ENCODE results near the gene RS1.

The RS1 gene

DNA sequence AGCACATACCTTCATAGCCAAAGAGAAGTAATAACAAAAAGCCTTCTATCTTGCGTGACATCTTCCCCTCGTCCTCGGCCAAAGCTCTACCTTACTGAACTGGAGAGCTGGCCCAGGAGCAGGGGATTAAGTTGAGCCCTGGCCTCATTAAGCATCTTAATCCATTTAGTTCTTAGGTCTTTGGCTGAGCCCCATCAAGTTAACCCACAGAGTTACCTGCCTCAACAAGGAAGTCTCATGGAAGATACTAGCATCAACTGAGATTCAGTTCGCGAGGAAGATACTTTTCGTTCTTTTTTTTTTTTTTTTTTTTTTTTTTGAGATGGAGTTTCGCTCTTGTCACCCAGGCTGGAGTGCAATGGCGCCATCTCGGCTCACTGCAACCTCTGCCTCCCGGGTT is at the start of gene RS1:
Gene RS1, minus strand, starts transcription at position 101 of the 400 bp plus-strand sequence. Its CDS starts 40 bp downstream, at position 61.
- ATAC-seq, result no peak

DNA sequence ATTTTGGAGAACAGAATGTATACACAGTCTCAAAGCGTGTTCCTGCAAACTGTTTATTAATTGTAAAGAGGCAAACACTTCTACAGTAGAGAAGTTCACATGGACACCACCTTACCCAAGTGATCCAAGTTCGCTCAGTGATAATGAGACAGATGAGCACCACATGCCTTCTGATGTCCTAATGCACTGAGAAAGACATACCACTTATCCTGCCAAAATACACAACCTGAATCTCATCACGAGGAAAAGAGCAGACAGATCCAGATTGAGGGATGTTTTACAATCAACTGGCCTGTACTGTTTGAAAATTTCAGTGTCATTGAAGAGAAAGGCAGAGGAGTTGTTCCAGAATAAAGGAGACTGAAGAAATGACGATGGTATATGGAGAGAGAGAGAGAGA is 47.9 kb upstream of the RS1 start:
- ATAC-seq, result no peak

DNA sequence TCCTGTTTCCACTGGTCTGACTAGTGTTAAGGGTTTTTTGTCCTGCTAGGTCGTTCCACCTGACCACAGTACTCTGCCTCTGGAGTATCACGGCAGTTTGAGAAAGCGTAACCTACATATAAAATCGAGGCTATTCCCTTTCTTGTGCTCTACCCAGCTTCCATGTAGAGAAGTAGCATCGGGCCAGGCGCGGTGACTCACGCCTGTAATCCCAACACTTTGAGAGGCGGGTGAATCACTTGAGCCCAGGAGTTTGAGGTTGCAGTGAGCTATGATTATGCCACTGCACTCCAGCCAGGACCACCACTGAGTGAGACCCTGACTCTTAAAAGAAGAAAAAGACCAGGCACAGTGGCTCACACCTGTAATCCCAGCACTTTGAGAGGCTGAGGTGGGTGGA is 43.0 kb upstream of the RS1 start:
- ATAC-seq, result no peak

DNA sequence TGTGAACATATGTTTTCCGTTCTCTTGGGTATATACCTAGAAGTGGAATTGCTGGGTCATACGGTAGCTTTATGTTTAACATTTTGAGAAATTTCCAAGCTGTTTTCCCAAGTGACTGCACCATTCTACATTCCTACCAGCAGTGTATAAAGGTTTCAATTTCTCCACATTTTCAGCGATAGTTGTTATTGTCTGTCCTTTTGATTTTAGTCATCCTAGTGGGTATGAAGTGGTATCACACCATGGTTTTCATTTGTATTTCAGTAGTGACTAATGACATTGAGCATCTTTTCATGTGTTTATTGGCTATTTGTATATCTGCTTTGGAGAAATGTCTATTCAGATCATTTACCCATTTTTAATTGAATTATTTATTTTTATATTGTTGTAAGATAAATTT is 37.9 kb upstream of the RS1 start:
- no peak for ATAC-seq

DNA sequence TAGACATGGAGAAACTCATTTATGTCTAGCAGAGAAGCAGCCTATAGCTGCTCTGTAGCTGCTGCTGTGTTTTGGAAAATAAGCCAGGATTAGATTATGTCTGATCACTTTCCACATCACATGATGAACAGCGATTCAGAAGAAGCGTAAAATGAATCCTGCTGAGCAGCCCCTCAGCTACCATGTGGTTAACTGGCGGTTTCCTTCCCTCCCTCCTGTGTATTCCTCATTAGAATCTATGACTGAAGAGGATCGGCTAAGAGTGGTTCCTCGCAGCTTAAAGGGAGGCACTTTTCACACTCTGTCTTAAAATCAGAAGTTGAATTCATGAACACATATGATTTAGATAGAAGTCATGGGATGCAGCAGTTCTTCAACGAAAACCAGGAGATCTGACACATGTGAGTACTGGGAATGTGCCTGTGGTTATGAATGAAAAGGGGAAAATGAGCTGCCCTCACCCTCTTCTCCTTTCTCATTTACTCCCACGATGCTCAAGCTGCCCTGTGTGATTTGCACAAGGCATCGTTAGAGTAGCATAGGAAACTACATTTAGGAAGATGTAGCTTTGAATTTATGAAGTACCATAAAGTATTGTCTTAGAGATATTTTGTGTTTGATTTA is 35.6 kb upstream of the RS1 start, which contains the start of gene PPEF1:
Gene PPEF1, plus strand, starts transcription at position 220 of the 624 bp plus-strand sequence. Its CDS starts 136 bp downstream, at position 356.
- no peak for ATAC-seq

DNA sequence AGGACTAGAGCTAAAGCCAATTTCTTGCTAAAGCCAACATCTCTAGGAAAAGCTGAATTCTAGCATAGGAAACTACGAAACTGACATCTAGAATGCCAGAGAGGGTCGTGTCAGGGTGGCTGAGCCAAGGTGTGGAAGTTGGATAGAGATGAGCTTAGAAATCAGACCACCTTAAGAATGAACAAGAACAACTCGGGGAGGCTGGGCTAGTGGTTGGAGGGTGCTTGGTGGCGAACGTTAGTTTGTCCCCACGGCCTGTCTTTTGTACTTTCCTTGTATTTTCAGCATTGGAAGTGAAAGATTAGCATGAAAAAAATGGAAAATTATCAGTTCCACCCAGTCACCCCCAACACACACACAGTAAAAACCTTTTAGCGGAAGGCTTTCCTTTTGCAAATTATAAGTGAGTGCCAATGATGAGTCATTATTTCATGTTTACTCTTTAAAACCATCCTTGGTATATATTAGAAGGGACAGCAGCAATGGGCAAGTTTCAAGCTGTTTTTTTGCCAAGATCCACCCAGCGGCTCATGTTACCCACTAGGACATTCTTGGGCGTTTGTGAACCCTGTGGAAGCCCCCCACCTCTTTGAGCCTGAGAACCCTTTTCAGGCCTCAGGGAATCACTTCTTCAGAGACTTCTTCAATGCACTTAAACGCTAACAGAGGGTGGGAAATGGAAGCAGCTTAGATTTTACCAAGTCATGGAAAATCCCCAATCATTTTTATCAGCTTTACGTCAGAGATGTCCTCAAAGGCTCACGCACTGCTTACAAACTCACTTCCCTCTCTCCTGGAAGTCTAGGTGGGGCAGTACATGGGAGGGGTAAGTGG is 30.7 kb upstream of the RS1 start:
- no peak for ATAC-seq

DNA sequence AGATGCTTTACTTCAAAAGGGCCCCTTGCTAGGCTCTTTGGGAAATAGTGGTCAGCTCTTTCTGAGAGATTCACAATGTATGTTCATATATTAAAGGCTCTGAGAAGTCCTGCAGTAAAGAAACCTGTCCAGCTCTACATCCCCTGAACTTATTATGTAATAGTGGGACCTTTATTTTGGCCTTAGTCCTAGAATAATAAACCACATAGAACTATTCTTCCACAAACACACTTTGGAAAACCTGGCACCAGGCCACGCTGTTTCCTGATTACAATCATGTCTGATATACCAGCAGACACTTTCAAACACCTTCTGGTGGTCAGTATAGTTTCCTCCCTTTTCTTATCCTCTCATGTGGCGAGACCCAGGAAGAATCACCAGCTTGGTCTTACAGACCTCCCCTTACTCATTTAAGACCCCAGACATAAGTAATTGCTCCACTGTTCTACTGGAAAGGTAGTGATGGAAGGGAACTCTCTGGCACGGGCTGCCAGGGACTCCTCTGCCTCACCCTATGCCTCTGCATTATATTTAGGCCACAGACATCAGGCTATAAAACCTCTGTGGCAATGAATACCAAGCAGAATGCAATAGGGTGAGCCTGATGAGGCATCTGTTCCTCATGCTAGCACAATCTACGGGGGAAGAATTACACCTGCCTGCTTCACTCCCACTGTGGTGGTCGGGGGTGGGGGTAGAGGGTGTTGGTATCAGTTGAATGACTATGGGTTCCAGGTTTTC is 29.9 kb upstream of the RS1 start:
- ATAC-seq, result no peak

DNA sequence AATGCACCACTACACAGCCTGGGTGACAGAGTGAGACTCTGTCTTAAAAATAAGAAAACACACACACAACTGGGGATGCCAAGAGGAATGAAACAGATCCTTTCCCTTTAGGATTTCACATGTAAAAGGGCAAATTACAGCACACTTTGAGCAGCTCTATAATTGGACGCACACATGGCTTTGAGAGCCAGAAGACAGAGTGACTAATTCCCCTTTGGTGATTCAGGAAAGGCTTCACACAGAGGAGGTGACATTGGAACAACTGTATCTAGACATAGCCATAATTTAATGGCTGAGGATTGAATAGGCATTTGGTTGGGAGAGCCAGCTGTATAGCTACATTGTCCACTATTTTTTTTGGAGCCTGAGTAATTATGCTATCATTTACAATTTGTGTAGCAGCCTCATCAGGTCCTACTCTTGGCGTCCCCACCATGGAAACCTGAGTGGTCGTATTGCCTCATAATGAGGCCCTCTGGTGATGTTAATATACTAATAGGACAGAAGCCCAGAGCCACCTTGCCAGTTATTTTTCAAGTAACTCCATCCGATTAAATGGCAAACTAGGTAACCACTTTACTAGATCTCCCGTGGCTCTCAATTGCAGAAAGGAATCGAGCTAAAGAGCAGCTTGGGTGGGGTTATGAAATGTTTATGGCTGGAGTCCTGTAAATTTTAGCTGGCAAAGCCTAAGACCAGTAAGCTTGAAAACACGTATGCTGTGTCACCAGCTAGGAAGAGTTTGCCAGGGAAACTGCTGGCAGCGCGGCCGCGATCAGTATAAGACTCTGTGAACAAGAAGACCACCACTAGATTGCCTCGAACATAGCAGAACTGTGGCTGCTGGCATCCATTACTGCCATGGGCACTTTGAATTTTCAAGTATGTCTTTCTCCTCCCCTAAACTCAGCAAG is 27.1 kb upstream of the RS1 start:
- ATAC-seq, result no peak

DNA sequence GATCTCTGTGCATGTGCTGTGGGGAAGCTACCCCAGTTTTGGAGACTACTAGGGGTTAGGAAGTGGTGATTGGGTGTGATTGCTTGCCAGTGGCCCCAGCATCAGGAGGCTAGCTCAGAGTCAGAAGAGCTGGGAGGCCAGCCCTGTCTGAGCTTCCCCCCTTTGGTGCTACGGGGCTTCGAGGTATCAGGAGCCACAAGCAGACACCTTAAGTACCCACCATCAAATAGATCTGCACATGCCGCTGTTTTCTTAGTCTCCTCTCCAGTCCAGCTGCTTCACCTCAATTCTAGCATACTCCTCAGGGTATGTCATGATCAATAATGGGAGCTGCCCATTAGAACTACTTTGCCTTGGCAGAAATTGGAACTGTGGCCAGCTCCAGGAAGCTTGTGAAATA is 24.7 kb upstream of the RS1 start:
- ATAC-seq, result no peak

DNA sequence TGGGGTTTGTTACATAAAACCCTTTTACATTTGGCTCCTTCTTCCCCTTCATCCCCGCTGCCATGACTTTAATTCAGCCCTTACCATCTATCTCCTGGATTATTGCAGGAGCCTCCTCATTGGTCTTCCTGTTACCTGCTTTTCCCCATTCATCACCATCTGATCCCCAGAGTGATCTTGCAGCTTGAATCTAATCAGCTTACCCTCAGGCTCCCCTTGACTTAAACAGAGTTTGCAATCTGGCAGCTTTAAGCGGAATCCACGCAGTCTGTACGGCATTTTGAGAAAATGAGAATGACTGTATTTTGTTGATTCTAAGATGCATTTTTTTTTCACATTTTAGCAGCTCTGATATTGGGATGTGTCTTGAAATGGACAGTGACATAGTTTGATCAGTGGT is 20.6 kb upstream of the RS1 start:
- no peak for ATAC-seq

DNA sequence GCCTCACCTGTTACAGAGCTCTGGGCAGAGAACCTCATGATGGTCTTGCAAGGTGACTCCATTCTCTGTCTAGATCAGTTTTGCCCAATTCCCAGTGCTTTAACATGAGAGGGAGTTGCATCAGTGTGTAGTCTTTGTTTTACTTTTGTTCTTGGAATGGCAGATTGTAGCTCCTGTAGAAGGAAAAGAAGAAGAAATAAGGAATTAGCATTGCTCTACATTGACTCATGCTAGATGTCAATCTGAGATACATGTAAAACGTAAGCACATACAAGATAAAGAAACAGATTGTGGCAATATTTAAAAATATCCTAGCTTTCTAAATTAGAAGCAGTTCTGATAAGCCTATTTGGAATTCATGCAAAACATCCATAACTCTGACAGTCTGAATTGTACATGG is 19.5 kb upstream of the RS1 start:
- ATAC-seq, result no peak

DNA sequence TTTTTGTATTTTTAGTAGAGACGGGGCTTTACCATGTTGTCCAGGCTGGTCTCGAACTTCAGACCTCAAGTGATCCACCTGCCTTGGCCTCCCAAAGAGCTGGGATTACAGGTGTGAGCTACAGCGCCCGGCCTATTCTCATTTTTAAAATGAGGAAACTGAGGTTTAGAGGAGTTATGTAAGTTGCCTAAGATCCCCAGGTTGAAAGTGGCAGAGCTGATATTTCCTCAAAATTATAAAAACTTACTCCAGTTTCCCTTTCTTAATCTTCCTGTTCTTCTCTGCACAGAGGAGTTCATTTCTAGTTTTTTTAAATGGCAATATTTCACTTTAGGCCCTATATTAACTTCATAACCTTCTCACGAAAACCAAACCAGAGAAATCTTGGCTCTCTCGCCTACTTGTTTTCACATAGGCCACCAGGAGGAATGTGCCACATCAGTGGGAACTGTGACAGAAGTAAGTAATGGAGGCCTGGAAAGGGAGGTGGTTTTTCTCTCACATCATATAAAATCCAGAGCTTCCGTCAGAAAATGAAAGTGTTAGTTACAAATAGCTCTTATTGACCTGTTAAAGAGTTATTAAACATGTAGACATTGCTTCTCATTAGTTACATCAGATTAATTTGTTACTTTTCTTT is 16.1 kb upstream of the RS1 start:
- ATAC-seq, result no peak

DNA sequence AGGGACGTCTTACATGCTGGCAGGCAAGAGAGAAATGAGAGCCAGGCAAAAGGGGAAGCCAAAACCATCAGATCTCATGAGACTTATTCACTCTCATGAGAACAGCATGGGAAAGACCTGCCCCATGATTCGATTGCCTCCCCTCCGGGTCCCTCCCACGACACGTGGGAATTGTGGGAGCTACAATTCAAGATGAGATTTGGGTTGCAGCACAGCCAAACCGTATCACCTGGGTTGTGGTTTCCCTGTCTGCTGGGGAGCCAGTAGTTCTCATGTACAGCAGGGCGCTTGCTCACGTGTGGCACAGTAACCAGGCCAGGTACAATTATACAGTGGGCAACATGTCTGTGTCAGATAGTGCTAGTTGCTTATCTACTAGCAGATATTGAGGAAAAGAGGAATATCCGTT is 11.1 kb upstream of the RS1 start:
- ATAC-seq, result no peak

DNA sequence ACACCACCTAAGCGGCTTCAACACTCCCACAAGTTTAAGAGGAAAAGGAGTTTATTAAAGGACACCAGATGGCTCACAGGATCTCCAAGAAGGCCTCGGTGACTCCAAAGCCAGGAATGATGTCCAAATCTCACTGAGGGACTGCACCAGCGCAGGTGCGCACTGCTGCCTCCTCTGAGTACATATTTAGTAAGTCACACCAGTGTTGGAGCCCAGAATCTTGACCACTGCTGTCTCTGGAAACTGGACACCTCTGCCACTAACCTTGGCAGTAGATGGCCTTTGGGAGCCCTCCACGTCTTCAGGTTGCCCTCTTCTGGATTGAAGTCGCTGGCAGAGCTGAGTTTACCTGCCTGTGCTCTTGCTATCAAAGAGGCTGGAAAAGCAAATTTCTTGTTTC is 10.1 kb upstream of the RS1 start:
- ATAC-seq, result no peak

DNA sequence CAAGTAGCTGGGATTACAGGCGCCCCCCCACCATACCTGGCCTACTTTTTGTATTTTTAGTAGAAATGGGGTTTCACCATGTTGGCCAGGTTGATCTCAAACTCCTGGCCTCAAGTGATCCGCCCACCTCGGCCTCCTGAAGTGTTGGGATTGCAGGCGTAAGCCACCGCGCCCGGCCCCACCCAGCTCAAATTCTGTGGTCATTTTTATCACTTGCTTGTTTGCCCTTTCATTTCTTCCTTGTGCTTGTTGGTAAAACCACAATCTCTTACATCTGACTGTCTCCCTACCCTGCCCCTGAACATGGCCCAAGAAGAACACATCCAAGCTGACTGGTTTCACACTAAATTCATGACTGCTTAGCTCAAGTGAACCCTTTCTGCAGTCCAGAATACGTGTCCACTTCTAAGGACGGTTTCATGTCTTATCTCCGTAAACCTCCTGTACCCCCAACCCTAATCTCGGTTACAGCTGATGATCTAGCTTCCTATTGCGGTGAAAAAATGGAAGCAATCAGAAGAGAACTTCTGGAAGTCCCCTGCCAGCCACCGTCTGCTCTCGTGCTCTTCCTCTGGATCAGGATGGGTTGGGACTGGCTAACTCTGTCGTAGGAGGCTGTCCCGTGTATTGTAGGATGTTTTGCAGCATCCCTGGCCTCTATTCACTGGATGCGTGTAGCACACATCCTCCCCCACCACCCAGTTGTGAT is 5.4 kb upstream of the RS1 start:
- no peak for ATAC-seq

DNA sequence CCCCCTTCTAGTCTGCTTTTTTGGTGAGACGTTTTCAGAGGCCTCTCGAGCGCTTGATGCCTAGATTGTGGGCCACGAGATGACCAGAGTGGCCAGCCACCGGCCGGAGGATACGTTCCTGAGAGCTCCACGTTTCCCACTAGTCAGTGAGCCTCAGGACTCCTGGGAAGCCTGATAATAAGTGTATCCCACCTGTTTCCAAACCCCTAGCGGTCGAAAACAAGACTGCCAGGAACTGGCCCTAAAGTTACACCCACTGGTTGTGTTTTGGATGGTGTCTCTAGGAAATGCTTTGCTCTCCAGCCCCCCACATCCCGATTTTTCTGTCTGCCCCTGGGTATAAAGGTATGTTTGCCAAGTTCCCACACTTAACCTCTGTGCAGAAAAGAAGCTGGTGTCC is 4.6 kb upstream of the RS1 start:
- no peak for ATAC-seq

DNA sequence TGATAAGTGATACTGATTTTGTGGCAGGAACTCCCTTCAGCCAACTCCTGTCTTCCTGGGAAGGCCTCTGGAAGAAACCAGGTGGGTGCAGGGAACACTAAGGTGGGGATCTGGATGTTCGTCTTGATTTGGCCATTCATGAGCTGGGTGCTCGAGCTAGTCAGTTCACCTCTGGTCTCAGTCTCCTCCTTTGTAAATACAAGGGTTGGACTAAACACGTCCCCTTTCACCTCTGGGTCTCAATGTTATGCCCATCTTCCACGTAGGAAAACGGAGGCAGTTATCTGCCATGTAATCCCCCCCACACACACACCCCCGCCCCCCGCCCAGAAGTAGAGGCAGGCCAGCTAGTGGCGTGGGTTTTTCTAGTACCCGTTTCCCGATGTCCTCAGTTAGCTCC is 4.1 kb upstream of the RS1 start:
- ATAC-seq, result no peak

DNA sequence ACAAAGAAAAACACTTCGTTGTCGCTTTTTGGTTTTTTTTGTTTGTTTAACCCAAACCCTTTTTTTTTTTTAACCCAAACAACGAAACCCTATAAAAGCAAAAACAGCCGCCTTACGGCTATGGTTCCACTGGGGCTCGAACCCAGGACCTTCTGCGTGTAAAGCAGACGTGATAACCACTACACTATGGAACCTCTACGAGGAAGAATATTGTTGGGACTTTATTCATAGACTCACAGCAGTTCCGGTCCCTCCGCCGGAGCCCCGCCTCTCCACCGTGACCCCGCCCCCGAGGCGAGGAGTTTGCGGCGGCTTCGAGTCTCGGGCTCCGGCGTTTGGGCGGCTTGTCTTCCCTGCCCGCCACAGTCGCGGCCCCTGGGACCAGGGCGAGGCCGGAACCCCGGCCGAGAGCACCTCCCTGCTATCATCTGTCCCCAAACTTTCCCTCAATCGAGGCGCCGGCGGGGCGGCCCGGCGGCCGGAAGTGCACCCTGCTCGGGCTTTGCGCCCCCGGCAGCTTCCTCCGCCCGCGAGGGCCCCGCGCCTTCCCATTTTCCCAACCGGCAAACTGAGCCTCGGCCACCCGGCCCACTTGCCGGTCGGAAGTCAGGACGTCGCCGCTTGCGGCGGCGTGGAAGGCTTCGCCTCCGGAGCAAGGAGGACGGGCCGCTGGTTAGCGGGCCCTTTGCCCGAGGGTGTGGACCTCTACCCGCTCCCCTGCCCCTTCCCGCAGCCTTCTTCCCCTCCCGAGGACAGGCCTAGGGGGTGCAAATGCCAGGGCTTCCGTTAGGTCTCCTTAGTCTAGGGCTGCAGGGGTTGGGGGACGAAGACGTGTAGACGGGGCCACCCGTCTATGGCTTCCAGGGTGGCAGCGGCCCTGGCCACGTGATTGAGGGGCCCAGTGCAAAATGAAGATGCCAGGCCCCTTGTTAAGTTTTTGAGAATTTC is 3.2 kb upstream of the RS1 start:
- ATAC-seq, result peak; percentile 83

DNA sequence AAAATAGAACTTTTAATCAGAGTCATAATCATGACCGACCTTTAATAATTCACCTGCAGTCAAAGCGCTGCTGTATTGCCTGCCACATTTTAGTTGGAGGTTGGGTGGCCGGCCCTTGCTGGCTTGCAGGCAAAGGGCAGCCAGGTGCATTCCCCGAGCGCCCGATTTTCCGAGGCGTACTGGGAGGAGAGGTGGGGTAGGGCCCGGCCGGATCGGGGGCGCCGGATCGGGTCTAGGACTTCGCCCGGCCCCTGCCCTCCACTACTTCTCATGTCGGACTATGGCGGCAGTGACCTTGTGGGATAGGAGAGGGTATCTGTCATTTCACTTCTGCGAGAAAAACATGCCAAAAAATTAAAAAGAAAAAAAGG is 2.5 kb upstream of the RS1 start:
- ATAC-seq, result peak; percentile 14 to 17
